ENCODE data around the gene LIN37. TPM values are rescaled to one million over a fixed set of nuclear protein-coding genes. Genes with fewer than 3 reads are reported as not detected.

Gene LIN37
- total and polyA plus RNA-seq, 9 of the 15 experiments (the other 6 are each of a cell fraction or from before 2014, with no cell fraction given): 1.2 to 12.5 (median 8.6) TPM

GRCh38 chr19:35745328-35746086 lies 2.9 kb upstream of the LIN37 start, which contains the start of the genes PSENEN and U2AF1L4 (continued):
- TF ChIP-seq GATAD2A (IDR thresholded peaks at IDR 0.05) (no peak), ATF1 (CRISPR knock-in tag; IDR thresholded peaks at IDR 0.05) (peak; percentile 39; the same call in 1 of the 2 replicates), ATF1 (tag; IDR thresholded peaks at IDR 0.05) (peak; percentile 93), ZNF589 (CRISPR knock-in tag; IDR thresholded peaks at IDR 0.05; ENCODE audit: low read depth) (no peak), POLR3A (IDR thresholded peaks at IDR 0.05; ENCODE audit: borderline replicate concordance, extremely low read depth, insufficient read depth, insufficient read length) (no peak), HMGN3 (IDR thresholded peaks at IDR 0.05; ENCODE audit: borderline replicate concordance, extremely low read depth, insufficient read length, low read depth, low read length) (no peak), PTBP1 (IDR thresholded peaks at IDR 0.05; ENCODE audit: low read depth, low read length) (no peak), ZBTB7A (IDR thresholded peaks at IDR 0.05; ENCODE audit: borderline replicate concordance, control insufficient read depth, low read depth, low read length) (peak; percentile 70), COPS2 (conservative IDR thresholded peaks at IDR 0.05) (no peak), ZNF282 (CRISPR knock-in tag; IDR thresholded peaks at IDR 0.05) (no peak), LARP7 (IDR thresholded peaks at IDR 0.05) (no peak), STAT5A (IDR thresholded peaks at IDR 0.05; ENCODE audit: borderline replicate concordance, low read length) (no peak), HSF4 (CRISPR knock-in tag; IDR thresholded peaks at IDR 0.05; ENCODE audit: borderline replicate concordance) (no peak), MEIS2 (IDR thresholded peaks at IDR 0.05; ENCODE audit: partially characterized antibody) (peak; percentile 92), ZNF274 (IDR thresholded peaks at IDR 0.05; ENCODE audit: borderline replicate concordance, low read depth, low read length) (no peak), ELK3 (CRISPR knock-in tag; IDR thresholded peaks at IDR 0.05) (no peak), C11orf30 (IDR thresholded peaks at IDR 0.05; ENCODE audit: low read depth) (peak; percentile 71), SMAD4 (CRISPR knock-in tag; conservative IDR thresholded peaks at IDR 0.05) (no peak), ZNF12 (CRISPR knock-in tag; IDR thresholded peaks at IDR 0.05) (no peak), CHD4 (IDR thresholded peaks at IDR 0.05; ENCODE audit: insufficient read depth, insufficient replicate concordance, low read depth, low read length, poor library complexity, severe bottlenecking) (no peak), CUX1 (CRISPR knock-in tag; IDR thresholded peaks at IDR 0.05) (no peak), THRAP3 (IDR thresholded peaks at IDR 0.05; ENCODE audit: borderline replicate concordance) (no peak), RCOR1 (IDR thresholded peaks at IDR 0.05; ENCODE audit: borderline replicate concordance in 1 of 2, low read depth in 2 of 2, low read length in 2 of 2) (no peak), ZNF121 (CRISPR knock-in tag; conservative IDR thresholded peaks at IDR 0.05) (no peak)

Measured in K562 (cell line).